Fibroblast of skin of left biceps (primary cell): Measurements from ENCODE around the gene COL25A1.
"Not testable (repeated sequence)": the region's sequence is repeated elsewhere in the genome, so short reads cannot be mapped to it uniquely, and the experiment has no call there.

Source experiments
- DNase-seq, 2 experiments: peaks; one replicate each; pipeline ENCODE4 v3.0.0-alpha.2; 2013; ENCODE audit warnings: low read depth in 2 of 2

COL25A1 gene

DNA sequence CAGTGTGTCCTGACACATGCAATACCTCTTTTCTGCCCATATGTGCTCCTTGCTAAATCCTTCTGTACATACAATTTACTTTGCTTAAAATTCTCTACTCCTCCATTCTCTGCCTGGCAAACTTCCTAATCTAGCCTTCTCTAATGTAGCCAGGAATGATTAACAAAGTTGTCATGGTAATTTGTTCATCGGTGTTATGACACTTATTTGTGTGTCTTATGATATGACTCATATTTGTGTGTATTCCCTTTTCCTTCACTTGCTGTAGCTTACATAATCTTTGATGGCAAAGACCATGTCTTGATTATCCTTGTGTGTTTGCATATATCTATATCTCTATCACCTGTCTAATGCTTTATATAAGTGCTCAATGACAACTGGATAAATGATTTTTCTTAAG lies 133.3 kb downstream of the COL25A1 start:
- DNase-seq: no peak

GRCh38 chr4:109166586-109166985 lies 135.9 kb downstream of the COL25A1 start:
- DNase-seq: no peak

DNA sequence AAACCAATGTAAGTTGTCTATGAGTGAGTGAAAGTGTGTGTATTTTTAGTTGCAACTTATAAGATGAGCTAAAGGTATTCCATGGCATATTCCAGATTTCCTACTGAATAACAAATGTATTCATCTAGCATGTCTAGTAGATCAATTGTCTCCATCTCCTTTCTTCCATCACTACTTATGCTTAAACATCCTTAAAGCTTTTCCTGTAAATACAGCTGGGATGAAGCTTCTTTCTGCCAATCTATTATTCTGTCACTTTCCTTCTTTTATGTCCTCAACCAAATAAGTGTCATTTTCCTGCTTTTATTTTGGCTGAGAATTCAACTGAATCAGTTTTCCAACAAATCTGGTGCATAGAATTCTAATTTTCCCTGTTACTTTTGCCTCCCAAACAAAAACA lies 136.3 kb downstream of the COL25A1 start:
- no peak for DNase-seq

DNA sequence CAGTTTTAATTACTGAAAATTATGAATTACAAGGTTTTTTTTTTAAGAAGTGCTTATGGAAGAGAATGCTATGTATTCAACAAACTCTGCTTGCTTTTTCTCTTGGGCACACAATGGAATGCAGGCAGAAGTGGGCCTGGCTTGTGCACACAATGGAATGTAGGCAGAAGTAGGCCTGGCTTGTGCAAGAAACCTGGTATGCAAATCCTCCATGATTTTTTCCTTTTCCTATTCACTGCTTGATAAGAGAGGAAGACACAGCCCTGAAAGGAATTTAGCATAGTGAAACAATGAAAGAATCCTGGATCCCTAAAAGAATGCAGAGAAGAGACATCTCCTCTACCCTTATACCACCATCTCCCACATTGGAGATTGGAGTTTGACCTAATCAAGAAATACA lies 138.4 kb downstream of the COL25A1 start:
- no peak for DNase-seq

GRCh38 chr4:109163493-109163892 lies 139.0 kb downstream of the COL25A1 start:
- no peak for DNase-seq

DNA sequence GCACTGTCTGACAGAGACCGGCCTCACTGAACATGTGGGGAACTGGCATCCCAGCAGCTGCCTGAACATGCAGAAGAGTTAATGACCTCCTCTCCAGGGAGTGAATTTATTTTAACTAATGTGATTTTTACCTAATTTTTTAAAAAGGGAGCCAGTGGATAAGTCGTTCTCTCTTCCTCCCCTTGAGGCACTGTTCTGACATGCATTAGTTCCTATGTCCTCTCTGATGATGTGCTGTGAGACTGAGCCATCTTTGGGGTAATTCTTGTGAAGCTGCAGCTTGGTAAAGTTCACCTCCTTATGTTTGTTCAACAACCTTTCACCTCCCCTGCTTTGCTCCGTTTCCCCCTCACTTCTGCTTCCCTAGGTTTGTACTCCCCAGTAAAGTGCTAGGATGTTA lies 139.7 kb downstream of the COL25A1 start:
- DNase-seq: no peak

DNA sequence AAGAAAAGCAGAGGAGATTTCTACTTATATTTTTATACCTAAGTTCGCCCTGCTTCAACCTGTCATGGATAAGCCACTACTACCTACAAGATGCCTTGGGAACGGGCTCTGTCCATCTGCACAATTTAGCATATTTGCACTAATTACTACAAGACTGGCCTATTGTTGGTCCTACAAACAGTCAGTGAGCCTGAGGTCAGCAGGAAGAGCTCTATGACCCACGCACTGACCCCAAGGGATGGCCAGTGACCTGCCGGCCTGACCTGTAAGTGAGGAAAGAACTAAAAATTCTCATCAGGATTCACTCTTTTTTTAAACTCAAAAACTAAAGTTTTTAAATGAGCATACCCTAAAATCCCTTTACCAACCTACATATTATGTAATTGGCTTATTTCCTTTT lies 142.0 kb downstream of the COL25A1 start:
- no peak for DNase-seq

GRCh38 chr4:109157696-109158095 lies 144.8 kb downstream of the COL25A1 start:
- no peak for DNase-seq

DNA sequence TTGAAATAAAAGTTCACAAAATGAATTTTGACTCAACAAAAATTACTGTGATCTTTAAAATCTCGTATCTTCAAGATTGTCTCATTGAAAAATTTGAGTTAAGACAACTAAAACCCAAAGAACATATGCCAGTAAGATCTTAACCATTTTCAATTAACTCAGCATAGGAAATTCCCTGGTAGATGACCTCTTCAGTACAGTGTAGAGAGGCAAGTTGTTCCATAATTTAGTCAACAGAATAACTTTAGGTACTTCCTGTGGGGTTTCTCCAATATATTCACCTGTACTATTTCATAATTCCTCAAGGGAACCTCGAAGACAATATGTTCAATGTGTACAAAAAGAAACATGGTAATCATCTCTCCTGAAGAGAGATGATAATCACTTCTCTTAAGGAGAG lies 145.3 kb downstream of the COL25A1 start:
- DNase-seq: no peak

GRCh38 chr4:109156356-109156755 lies 146.1 kb downstream of the COL25A1 start:
- peak; percentile 56 to 64 for DNase-seq

GRCh38 chr4:109155682-109156283 lies 146.7 kb downstream of the COL25A1 start:
- DNase-seq: no peak

GRCh38 chr4:109155084-109155483 lies 147.4 kb downstream of the COL25A1 start:
- no peak for DNase-seq

DNA sequence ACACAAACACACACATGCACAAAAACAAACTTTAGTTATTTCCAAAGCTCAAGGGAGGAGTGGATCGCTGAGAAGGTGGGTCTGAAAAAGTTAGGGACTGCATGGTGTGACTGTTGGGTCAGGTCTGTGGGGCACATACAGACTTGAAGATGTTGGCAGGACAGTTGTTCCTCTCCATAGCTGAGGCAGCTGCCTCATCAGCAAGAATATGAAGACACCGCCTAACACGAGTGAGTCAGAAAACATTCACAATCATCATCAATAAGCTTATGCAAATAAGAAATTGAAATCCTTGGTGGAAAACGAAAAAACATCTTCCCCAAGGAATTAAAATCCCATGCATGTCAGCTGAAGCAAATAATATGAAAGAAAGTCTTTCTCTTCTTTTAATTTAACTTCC lies 148.0 kb downstream of the COL25A1 start:
- no peak for DNase-seq

DNA sequence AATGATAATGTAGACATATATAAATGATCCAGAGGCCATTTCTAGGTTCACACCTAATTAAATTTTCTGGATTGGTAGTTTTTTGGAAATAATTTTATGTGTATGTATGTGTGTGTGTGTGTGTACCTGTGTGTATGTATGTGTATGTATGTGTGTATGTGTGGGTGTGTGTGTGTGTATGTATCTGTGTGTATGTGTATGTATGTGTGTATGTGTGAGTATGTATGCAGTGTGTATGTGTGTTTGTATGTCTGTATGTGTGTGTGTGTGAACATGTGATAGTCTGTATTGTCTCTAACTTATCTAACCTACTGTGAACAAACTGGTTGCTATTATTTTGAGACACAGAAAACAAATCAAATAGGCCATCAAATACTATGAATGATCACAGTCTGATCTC lies 152.6 kb downstream of the COL25A1 start:
- DNase-seq: no peak

DNA sequence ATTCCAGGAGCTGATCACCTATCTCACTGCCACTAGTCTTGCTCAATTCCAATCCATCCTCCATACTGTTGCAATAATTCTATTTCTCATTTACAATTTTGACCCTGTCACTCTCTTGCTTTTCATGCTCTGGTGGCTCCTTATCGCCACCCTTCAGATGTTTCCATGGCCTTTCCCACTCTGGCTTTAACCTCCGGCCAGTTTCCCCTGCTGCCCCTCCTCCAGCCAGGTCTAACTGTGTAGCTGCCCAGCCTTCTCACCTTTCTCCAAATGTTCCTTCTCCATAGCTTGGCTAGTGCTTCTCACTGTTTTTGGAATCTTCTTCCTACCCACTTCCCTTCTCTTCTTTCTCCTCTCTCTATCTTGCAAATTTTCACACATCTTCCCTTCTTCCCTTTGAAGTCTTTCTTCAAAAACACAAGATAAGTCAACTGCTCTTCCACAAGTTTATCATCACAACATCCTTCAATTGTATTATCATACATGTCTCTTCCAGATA lies 153.8 kb downstream of the COL25A1 start:
- no peak for DNase-seq

- DNase-seq: no peak
These were observed 155.3 kb downstream of the COL25A1 start for GRCh38 chr4:109147135-109147534.

GRCh38 chr4:109146499-109146898 lies 156.0 kb downstream of the COL25A1 start:
- no peak for DNase-seq

DNA sequence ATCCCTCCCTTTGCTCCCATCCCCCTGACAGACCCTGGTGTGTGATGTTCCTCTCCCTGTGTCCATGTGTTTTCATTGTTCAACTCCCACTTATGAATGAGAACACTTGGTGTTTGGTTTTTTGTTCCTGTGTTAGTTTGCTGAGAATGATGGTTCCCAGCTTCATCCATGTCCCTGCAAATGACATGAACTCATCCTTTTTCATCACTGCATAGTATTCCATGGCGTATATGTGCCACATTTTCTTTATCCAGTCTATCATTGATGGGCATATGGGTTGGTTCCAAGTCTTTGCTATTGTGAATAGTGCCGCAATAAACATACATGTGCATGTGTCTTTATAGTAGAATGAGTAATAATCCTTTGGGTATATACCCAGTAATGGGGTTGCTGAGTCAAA lies 164.3 kb downstream of the COL25A1 start:
- not testable (repeated sequence) for DNase-seq

DNA sequence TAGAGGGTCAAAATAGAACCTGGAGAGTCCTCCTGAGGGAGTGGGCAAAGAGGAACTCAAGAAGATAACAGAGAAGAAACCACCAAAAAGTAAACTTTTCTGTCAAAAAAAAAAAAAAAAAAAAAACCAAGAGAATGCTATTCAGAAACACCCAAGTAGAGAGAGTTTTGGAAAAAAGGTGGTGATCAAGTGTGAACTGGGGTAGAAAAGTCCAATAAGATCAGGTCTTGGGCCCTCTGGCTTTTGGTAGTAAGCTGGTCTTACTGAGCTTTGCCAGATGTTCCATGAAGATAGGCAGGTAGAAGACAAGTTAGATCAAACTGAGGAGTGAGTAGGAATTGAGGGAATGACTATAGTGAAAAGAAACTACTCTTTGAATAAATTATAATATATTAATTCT lies 167.5 kb downstream of the COL25A1 start:
- DNase-seq: no peak

GRCh38 chr4:109134268-109134667 lies 168.2 kb downstream of the COL25A1 start:
- no peak for DNase-seq

DNA sequence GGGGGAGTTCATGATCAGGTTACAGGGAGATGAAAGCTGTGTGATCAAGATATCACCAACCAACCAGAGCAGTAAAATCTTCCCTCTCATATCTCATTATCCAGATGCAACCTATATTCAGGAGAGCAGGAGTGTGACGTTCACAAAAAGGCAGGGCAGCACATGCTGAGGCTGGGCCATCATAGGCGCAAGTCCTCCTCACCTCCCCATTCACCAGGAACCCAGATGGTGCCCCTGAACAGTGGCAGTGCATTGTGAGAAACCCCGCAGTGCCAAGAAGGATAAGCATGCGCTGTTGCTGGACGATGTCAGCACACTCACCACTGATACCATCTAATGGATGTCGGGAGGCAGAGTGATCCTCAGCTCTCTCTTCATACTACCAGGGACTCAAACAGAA lies 170.9 kb downstream of the COL25A1 start:
- no peak for DNase-seq

DNA sequence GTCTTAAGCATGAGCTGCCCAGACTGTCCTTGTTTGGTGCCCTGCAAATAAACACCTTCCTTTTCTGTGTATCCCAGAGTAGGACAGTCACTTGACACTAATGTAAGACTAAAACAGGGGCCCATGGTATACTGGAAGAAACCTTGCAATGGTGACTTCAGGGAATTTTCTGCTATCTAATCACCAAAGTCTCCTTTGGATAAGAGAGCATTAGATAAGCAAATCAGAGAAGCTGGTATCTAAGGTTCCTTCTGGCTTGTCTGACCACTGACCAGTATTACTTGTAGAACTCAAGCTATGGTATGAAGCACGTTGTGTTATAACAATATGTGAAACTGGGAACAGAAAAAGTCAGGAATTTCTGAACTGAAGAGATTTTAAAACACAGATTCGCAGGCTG lies 173.9 kb downstream of the COL25A1 start:
- no peak for DNase-seq

DNA sequence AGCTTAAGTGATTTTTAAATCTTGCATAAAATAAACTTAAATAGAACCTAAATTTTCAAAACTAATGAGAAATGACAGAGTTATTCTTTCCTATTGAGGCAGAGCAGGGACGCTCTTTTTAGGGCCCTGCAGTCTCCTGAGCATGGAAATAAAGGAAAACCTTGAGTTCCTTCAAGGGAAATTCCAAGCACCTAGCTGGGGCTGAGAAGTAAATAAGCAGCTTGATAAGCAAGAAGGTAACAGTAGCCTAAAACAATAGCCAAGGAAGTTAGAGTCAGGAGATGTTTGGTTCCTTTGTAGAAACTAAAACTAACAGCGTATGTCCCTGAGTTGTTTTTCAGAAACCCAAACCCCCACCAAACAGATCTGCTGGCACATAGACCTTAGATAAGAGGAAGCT lies 174.6 kb downstream of the COL25A1 start:
- no peak for DNase-seq

DNA sequence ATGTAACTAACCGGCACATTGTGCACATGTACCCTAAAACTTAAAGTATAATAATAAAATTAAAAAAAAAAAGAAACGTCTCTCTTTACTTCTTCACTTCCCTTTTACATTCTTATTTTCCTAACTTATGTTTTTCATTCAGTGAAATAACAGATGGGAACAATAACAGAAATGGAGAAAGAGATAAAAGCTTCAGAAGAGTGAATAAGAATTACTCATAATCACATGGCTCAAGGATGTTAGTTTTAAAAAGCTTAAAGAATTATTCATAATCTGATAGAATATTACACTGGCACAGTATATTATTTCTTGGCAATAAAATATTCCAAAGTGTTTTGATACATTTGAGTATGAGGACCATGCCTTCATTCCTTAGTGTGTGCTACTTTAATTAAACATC lies 175.6 kb downstream of the COL25A1 start:
- no peak for DNase-seq
